Measurements from ENCODE around the gene TMED9. TPM values are rescaled to one million over a fixed set of nuclear protein-coding genes. Genes with fewer than 3 reads are reported as not detected.

TMED9 gene
- total RNA-seq, 2 donors from 2014 or later: 184 to 205 TPM

DNA sequence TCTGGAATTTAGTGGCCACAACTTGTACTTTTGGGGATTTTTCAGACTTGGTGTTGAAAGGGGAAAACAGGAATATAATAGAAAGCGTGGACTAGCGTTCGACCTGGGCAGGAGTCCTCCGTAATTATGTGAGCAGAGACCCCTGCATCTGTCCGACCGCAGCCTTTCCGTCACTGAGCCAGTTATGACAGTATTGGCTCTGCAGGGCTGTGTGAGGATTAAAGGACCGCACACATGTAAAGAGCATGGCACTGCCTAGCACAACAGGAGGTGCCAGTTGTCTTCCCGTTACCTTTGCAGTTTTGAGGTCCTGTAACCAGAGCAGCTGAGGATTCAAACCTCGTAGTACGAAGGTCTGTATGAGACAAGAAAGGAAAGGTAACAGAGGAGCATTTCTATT, 9.1 kb downstream of the TMED9 start:
- Mint-ChIP-seq H3K9me3 (no peaks in the 10 kb centered on the region), H3K4me1 (peaks cover 11% of the 10 kb centered on the region), H3K27ac (peak overlapping the region; percentile 86), H3K27me3 (ENCODE audit: insufficient read depth) (peaks cover 4% of the 10 kb centered on the region), H3K36me3 (ENCODE audit: low read depth) (peaks cover 28% of the 10 kb centered on the region), H3K4me3 (peak overlapping the region; percentile 80)
- no peak for DNase-seq
- WGBS, 2 experiments (ENCODE audit: insufficient coverage in 1 of 2, insufficient read length in 1 of 2): 93% methylated on average over 9 to 11 of the region's 11 CpGs
- peaks cover 8% of the 10 kb centered on the region for H3K36me3 ChIP-seq (ENCODE audit: control insufficient read depth, insufficient read depth, low read length)
- TF ChIP-seq, protein P1, sequence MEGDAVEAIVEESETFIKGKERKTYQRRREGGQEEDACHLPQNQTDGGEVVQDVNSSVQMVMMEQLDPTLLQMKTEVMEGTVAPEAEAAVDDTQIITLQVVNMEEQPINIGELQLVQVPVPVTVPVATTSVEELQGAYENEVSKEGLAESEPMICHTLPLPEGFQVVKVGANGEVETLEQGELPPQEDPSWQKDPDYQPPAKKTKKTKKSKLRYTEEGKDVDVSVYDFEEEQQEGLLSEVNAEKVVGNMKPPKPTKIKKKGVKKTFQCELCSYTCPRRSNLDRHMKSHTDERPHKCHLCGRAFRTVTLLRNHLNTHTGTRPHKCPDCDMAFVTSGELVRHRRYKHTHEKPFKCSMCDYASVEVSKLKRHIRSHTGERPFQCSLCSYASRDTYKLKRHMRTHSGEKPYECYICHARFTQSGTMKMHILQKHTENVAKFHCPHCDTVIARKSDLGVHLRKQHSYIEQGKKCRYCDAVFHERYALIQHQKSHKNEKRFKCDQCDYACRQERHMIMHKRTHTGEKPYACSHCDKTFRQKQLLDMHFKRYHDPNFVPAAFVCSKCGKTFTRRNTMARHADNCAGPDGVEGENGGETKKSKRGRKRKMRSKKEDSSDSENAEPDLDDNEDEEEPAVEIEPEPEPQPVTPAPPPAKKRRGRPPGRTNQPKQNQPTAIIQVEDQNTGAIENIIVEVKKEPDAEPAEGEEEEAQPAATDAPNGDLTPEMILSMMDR (conservative IDR thresholded peaks at IDR 0.05): no peak
- H3K27me3 ChIP-seq (ENCODE audit: control insufficient read depth, insufficient read depth, low read length, poor library complexity, severe bottlenecking): no peaks in the 10 kb centered on the region
- H3K9me3 ChIP-seq (ENCODE audit: control insufficient read depth, low read length): no peaks in the 10 kb centered on the region
- no peak overlapping the region for H3K27ac ChIP-seq (ENCODE audit: low read depth, low read length)
- H3K9ac ChIP-seq (ENCODE audit: extremely low read depth, low read length, poor library complexity, severe bottlenecking): no peak overlapping the region
- H3K4me1 ChIP-seq (ENCODE audit: control insufficient read depth, insufficient read depth, low read length): peaks cover 3% of the 10 kb centered on the region
- peak overlapping the region; percentile 92 for H3K4me3 ChIP-seq (ENCODE audit: low read length)

DNA sequence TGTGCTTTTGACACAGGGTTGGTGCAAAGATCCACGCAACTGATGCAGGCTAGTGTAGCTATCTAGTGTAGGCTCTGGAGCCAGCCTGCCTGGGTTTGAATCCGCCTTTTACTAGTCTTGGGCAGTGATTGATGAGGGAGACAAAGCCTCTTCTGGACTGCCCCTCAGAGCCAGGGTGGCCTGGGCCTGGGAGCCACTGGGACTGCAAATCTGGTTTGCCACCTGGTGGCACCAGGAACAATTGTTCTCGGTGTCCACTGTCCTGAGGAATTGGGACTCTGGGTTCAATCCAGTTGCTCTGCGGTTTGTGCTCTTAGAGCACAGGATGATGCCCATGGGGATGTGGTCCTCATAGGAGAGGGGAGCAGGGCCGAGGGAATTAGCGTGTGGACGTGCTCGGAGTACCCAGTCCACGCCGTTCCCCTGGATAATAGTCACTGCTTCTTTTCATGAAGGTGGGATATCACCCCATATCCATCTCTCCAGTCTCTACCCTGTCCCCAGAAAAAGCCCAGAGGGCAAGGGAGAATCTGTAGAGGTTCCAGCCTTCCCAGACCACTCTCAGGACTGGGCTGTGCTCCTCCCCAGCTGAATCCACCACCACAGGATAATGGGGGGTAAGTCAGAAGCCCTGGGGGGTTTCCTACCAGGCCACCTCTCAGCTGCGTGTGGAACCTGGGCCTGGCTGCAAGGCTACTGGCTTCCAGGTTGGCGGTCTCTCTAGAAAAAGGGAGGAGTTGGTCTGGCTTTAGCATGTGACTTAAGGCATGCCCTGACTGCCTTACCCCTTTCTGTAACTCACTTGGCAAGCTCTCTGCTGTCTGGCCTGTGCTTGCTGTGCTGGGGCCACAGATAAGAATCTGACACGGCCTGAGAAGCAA, 9.8 kb downstream of the TMED9 start:
- Mint-ChIP-seq H3K27ac (no peak overlapping the region), H3K27me3 (ENCODE audit: insufficient read depth) (peaks cover 4% of the 10 kb centered on the region), H3K4me1 (peaks cover 11% of the 10 kb centered on the region), H3K9me3 (no peaks in the 10 kb centered on the region), H3K4me3 (peak overlapping the region; percentile 80), H3K36me3 (ENCODE audit: low read depth) (peaks cover 25% of the 10 kb centered on the region)
- Histone ChIP-seq H3K36me3 (ENCODE audit: control insufficient read depth, insufficient read depth, low read length) (peaks cover 1% of the 10 kb centered on the region), H3K4me1 (ENCODE audit: control insufficient read depth, insufficient read depth, low read length) (peaks cover 3% of the 10 kb centered on the region), H3K27ac (ENCODE audit: low read depth, low read length) (no peak overlapping the region), H3K9me3 (ENCODE audit: control insufficient read depth, low read length) (no peaks in the 10 kb centered on the region), H3K4me3 (ENCODE audit: low read length) (no peak overlapping the region), H3K9ac (ENCODE audit: extremely low read depth, low read length, poor library complexity, severe bottlenecking) (no peak overlapping the region), H3K27me3 (ENCODE audit: control insufficient read depth, insufficient read depth, low read length, poor library complexity, severe bottlenecking) (no peaks in the 10 kb centered on the region)
- WGBS, 2 experiments (ENCODE audit: insufficient coverage in 1 of 2, insufficient read length in 1 of 2): 90 to 99% methylated on average over 10 to 13 of the region's 13 CpGs
- no peak for DNase-seq
- TF ChIP-seq, protein P1 (conservative IDR thresholded peaks at IDR 0.05): peak; percentile 62

DNA sequence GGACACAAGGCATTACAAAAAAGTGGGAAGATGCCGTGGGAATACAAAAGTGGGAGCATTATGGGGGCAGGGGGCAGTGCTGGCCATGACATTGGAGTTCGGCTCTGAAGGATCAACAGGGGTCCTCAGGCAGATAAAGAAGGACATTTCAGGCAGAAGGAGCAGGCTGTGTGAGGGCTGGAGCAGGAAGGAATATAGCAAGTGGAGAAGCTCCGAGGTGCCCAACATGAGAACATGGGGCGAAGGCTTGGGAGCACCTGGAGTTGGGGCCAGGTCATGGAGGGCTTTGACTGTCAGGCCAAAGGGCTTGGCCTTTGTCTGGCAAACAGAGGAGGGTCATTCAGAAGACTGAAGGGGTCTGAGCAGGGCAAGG, 10.4 kb downstream of the TMED9 start:
- no peak overlapping the region for H3K9ac ChIP-seq (ENCODE audit: extremely low read depth, low read length, poor library complexity, severe bottlenecking)
- TF ChIP-seq, protein P1 (conservative IDR thresholded peaks at IDR 0.05): no peak
- H3K27me3 Mint-ChIP-seq (ENCODE audit: insufficient read depth): peaks cover 4% of the 10 kb centered on the region

More for the DNA sequence above, 10.4 kb downstream of the TMED9 start:
- Histone ChIP-seq H3K27me3 (ENCODE audit: control insufficient read depth, insufficient read depth, low read length, poor library complexity, severe bottlenecking) (no peaks in the 10 kb centered on the region), H3K27ac (ENCODE audit: low read depth, low read length) (no peak overlapping the region), H3K4me3 (ENCODE audit: low read length) (no peak overlapping the region), H3K4me1 (ENCODE audit: control insufficient read depth, insufficient read depth, low read length) (peaks cover 3% of the 10 kb centered on the region), H3K9me3 (ENCODE audit: control insufficient read depth, low read length) (no peaks in the 10 kb centered on the region), H3K36me3 (ENCODE audit: control insufficient read depth, insufficient read depth, low read length) (no peaks in the 10 kb centered on the region)
- H3K36me3 Mint-ChIP-seq (ENCODE audit: low read depth): peaks cover 23% of the 10 kb centered on the region
- no peak for DNase-seq
- H3K9me3 Mint-ChIP-seq: no peaks in the 10 kb centered on the region
- peaks cover 13% of the 10 kb centered on the region for H3K4me1 Mint-ChIP-seq
- no peak overlapping the region for H3K4me3 Mint-ChIP-seq
- H3K27ac Mint-ChIP-seq: no peak overlapping the region
- WGBS, 2 experiments (ENCODE audit: insufficient coverage in 1 of 2, insufficient read length in 1 of 2): 93 to 95% methylated on average over 4 of the region's 4 CpGs

Data from endodermal cell (in vitro differentiated cells).